CD4-positive, alpha-beta T cell (primary cell): ENCODE results near the gene CYSRT1. TPM values are rescaled to one million over a fixed set of nuclear protein-coding genes. Genes with fewer than 3 reads are reported as not detected.

ENCODE experiments used
- ATAC-seq: fragments of 200-7000 bp; cut with Tn5 transposase; one replicate; pipeline ENCODE4 v1.10.0; 2022; ENCODE audit warnings: mild to moderate bottlenecking; ENCODE audit not compliant: poor library complexity
- CTCF ChIA-PET: fragments of 350-600 bp; sonication (Branson Sonifier 250); formaldehyde crosslinking; loops from one replicate; lab custom pipeline; 2021; ENCODE audit warnings: antibody characterized with exemption, inconsistent platforms; lab: Charles Lee
- POLR2A ChIA-PET: fragments of 350-600 bp; sonication (Branson Sonifier 250); formaldehyde crosslinking; loops from one replicate; lab custom pipeline; 2021; ENCODE audit warnings: antibody characterized with exemption, inconsistent platforms; lab: Charles Lee
- DNase-seq, 14 experiments: peaks; one replicate each; pipeline ENCODE4 v3.0.0-alpha.2; 2013 to 2020; ENCODE audit warnings: mixed read lengths in 2 of 14
- H3K27ac ChIP-seq, 2 donors: one replicate each; pipeline versions ENCODE4 v1.5.1 to v1.7.0; 2013; ENCODE audit warnings: low read length in 2 of 2, low read depth in 1 of 2, mild to moderate bottlenecking in 1 of 2
- H3K27me3 ChIP-seq, 2 experiments: 1 replicate in 1 of 2; 2 replicates in 1 of 2; pipeline versions ENCODE4 v1.6.1 to v1.7.0; 2013; ENCODE audit warnings: low read length in 2 of 2, control low read depth in 1 of 2, mild to moderate bottlenecking in 1 of 2, moderate library complexity in 1 of 2; ENCODE audit not compliant: insufficient read depth in 2 of 2, control insufficient read depth in 1 of 2
- H3K36me3 ChIP-seq: one replicate; pipeline ENCODE4 v1.6.1; 2013; ENCODE audit warnings: low read length, control low read depth; ENCODE audit not compliant: insufficient read depth
- H3K4me1 ChIP-seq: one replicate; pipeline ENCODE4 v1.6.1; 2013; ENCODE audit warnings: low read length, control low read depth; ENCODE audit not compliant: insufficient read depth
- H3K4me3 ChIP-seq: one replicate; pipeline ENCODE4 v1.5.1; 2013; ENCODE audit warnings: mild to moderate bottlenecking, low read length, moderate library complexity
- H3K9me3 ChIP-seq, 2 experiments: 1 replicate in 1 of 2; 2 replicates in 1 of 2; pipeline versions ENCODE4 v1.6.1 to v1.7.0; 2013; ENCODE audit warnings: low read length in 2 of 2, mild to moderate bottlenecking in 2 of 2, control low read depth in 1 of 2, moderate library complexity in 1 of 2; ENCODE audit not compliant: control insufficient read depth in 1 of 2, insufficient read depth in 1 of 2
- H3K27ac Mint-ChIP-seq: one replicate; pipeline ENCODE4 v1.8.0; 2020; ENCODE audit warnings: mixed read lengths
- H3K27me3 Mint-ChIP-seq: one replicate; pipeline ENCODE4 v1.8.0; 2021; ENCODE audit warnings: mixed read lengths
- H3K36me3 Mint-ChIP-seq: one replicate; pipeline ENCODE4 v1.8.0; 2021; ENCODE audit warnings: low read depth, mixed read lengths
- H3K4me1 Mint-ChIP-seq: one replicate; pipeline ENCODE4 v1.8.0; 2021; ENCODE audit warnings: low read depth, mixed read lengths
- H3K4me3 Mint-ChIP-seq: one replicate; pipeline ENCODE4 v1.8.0; 2020; ENCODE audit warnings: mild to moderate bottlenecking, mixed read lengths
- H3K9me3 Mint-ChIP-seq: one replicate; pipeline ENCODE4 v1.8.0; 2020; ENCODE audit warnings: mixed read lengths
- intact Hi-C, 2 experiments: fragments of 100-400 bp; cut with DNase I in 1 of 2; cut with micrococcal nuclease in 1 of 2; formaldehyde crosslinking; loops; one replicate each; pipeline versions ENCODE4 v1.15.1 to v1.9.0; 2023 to 2025; cut with DNase I, micrococcal nuclease
- total RNA-seq, 174 experiments: library from RNA in 2 of 174; stranded (reverse) in 2 of 174; gene quantifications; one replicate each; pipeline ENCODE4 v1.2.3 and lab custom pipeline; 2021 to 2026
- TF ChIP-seq, protein P1 (sequence below): fragments of 200-600 bp; IDR thresholded peaks from one replicate; pipeline ENCODE4 v1.8.0; 2022; ENCODE audit warnings: antibody characterized with exemption, mild to moderate bottlenecking

Gene CYSRT1
- total RNA-seq, 2 experiments from 2014 or later = 0.33 to 0.42 TPM

DNA sequence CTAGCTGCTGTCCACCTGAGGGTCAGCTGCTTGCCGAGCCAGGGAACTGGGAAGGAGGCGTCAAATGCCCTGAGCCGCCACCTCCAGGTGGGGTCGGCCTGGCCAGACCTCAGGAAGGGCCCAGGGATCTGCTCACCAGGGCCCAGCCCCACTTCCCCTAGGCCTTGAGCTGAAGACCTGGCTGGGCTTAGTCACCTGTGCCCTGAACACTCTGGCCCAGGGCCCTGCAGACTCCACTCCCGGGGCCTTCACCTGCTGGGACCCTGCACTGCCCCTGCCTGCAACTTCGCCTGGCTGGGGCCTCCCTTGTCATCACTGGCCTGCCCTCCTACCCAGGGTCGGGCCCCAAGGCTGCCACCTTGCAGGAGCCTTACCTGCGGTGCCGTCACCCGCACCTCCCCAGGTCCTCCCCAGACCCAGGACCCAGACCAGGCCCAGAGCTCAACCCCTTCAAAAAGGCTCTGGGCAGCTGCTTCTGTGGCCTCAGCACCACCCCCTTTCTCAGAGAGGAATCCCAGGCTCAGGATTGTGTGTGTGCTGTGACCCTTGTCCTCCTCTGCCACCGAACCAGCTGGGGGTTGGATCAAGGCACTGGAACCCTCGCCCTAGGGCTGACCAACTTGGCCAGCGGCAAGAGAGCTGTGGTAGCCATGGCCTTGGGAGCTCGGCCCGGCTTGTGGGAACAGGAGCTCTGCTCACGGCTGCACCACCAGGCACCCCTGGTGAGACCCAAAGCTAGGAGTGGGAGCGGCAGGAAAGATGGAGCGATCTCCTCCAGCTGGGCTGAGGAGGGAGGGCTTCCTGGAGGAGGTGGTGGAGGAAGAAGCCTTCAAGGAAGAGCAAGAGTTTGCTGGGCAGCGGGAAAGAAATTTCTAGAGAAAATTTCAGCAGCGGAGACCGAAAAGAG, 29.0 kb downstream of the CYSRT1 start:
- Mint-ChIP-seq H3K4me3 (peak overlapping the region; percentile 91), H3K36me3 (peaks cover 8% of the 10 kb centered on the region), H3K4me1 (peaks cover 16% of the 10 kb centered on the region), H3K9me3 (no peaks in the 10 kb centered on the region), H3K27ac (peak overlapping the region; percentile 82), H3K27me3 (no peaks in the 10 kb centered on the region)
- Histone ChIP-seq H3K4me1 (peaks cover 25% of the 10 kb centered on the region), H3K27me3 (no peaks in the 10 kb centered on the region), H3K9me3 (no peaks in the 10 kb centered on the region), H3K27ac (no peak overlapping the region), H3K36me3 (peaks cover 20% of the 10 kb centered on the region), H3K4me3 (peak overlapping the region; percentile 82)
- TF ChIP-seq, protein P1, sequence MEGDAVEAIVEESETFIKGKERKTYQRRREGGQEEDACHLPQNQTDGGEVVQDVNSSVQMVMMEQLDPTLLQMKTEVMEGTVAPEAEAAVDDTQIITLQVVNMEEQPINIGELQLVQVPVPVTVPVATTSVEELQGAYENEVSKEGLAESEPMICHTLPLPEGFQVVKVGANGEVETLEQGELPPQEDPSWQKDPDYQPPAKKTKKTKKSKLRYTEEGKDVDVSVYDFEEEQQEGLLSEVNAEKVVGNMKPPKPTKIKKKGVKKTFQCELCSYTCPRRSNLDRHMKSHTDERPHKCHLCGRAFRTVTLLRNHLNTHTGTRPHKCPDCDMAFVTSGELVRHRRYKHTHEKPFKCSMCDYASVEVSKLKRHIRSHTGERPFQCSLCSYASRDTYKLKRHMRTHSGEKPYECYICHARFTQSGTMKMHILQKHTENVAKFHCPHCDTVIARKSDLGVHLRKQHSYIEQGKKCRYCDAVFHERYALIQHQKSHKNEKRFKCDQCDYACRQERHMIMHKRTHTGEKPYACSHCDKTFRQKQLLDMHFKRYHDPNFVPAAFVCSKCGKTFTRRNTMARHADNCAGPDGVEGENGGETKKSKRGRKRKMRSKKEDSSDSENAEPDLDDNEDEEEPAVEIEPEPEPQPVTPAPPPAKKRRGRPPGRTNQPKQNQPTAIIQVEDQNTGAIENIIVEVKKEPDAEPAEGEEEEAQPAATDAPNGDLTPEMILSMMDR = no peak
- ChIA-PET POLR2A (interaction anchor here (0.6 to 4.7 kb wide), 11 partner anchors 11 to 526 kb away, joined by 3 to 63 read pairs (median 8); partner anchors contain the start of genes ANAPC2, EXD3, MAN1B1 and NOXA1), CTCF (interaction anchor here (0.6 to 2.9 kb wide), 5 partner anchors 11 to 30 kb away, joined by 3 to 18 read pairs (median 4); no protein-coding TSS in a partner anchor)
- intact Hi-C loops = no loop called here
- no peak for ATAC-seq
- DNase-seq = peak in 1 of 14 experiments; percentile 11

DNA sequence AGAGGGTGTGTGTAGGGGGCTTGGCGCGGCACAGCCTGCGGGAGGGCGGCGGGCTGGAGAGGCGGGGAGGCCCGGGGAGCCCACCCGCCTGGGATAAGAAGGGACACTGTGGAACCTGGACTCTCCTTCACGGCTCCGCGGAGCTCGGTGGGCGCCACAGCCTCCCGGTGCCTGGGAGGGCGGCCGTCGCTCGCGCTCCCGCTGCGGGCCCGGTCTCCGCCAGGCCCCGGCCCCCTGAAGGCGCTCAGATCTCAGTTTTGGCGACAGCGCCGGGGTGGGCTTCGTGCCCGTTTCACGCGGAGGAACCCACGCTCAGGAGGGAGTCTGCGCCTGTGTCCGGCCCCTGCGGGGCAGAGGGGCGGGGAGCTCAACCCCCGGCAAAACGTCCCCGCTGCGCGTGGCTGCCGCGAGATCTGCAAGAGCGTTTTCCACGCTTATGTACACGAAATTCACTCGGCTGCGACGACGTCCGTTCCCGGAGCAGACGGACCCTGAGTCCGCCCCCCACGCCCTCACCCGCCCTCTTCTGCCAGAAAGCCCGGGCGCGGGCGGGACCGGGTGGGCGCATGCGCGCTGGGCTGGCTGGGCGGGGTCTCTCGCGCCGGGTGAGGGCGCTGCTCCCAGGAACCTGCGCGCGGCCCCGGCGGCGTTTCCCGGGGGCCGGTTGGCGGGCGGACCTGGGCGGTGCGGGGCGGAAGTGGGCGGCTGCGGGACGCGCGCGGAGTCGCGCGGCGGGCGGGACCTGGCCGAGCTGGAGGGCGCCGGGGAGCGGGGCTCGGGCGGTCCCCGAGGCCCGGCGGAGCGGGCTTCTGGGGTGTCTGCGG, 29.9 kb downstream of the CYSRT1 start, which contains the start of gene NELFB:
Gene NELFB (plus strand): TSS at position 704 of the 824 bp plus-strand sequence.
- TF ChIP-seq, protein P1 = no peak
- peak within 1 kb of the TSS; percentile 82 for H3K27ac Mint-ChIP-seq
- peak; percentile 94 for ATAC-seq

More for the DNA sequence above, 29.9 kb downstream of the CYSRT1 start, which contains the start of gene NELFB:
- peaks cover 25% of the 10 kb centered on the region for H3K4me1 ChIP-seq
- H3K9me3 Mint-ChIP-seq = no peaks in the 10 kb centered on the region
- H3K4me3 Mint-ChIP-seq = peak within 1 kb of the TSS; percentile 94
- ChIA-PET CTCF (interaction anchor here (0.9 to 2.9 kb wide), 5 partner anchors 12 to 220 kb away, joined by 3 to 18 read pairs (median 4); no protein-coding TSS in a partner anchor), POLR2A (interaction anchor here (0.6 to 4.7 kb wide), 17 partner anchors 11 to 527 kb away, joined by 3 to 63 read pairs (median 5); partner anchors contain the start of genes ANAPC2, EXD3, MAN1B1 and NOXA1)
- H3K27ac ChIP-seq = no peak within 1 kb of the TSS
- no peaks in the 10 kb centered on the region for H3K27me3 Mint-ChIP-seq
- H3K9me3 ChIP-seq = no peaks in the 10 kb centered on the region
- peaks cover 12% of the 10 kb centered on the region for H3K36me3 Mint-ChIP-seq
- peak; percentile 87 to 98 (median 96) for DNase-seq
- peak within 1 kb of the TSS; percentile 90 for H3K4me3 ChIP-seq
- H3K36me3 ChIP-seq = peaks cover 20% of the 10 kb centered on the region
- H3K27me3 ChIP-seq = no peaks in the 10 kb centered on the region
- intact Hi-C loops = loop anchor here in 1 of 2 experiments (1.0 to 5.0 kb wide), 3 partner anchors 14 to 1288 kb away; partner anchors contain the start of genes EXD3, NOXA1 and TUBB4B
- peaks cover 16% of the 10 kb centered on the region for H3K4me1 Mint-ChIP-seq
